Karpas-422 (cell line): Measurements from ENCODE around the gene BRAT1. TPM values are rescaled to one million over a fixed set of nuclear protein-coding genes. Genes with fewer than 3 reads are reported as not detected.

Experiments used
- DNase-seq: peaks from one replicate; pipeline ENCODE4 v3.0.0-alpha.2; 2015
- H2AFZ ChIP-seq: fragments of 200-600 bp; sonication (generic); 2 replicates; pipeline ENCODE4 v1.6.1; 2014; ENCODE audit warnings: antibody characterized with exemption, low read length, mixed read lengths
- H3K27ac ChIP-seq: fragments of 200-600 bp; sonication (generic); 2 replicates; pipeline ENCODE4 v1.5.1; 2014; ENCODE audit warnings: mild to moderate bottlenecking, low read length, moderate library complexity
- H3K27me3 ChIP-seq: fragments of 200-600 bp; sonication (generic); 2 replicates; pipeline ENCODE4 v1.6.1; 2014; ENCODE audit warnings: low read length, mixed read lengths
- H3K36me3 ChIP-seq: fragments of 200-600 bp; sonication (generic); 2 replicates; pipeline ENCODE4 v1.6.1; 2014; ENCODE audit warnings: low read length, mixed read lengths; ENCODE audit not compliant: insufficient read depth
- H3K4me1 ChIP-seq: fragments of 200-600 bp; sonication (generic); 2 replicates; pipeline ENCODE4 v1.6.1; 2014; ENCODE audit warnings: mild to moderate bottlenecking, low read length, mixed read lengths
- H3K4me2 ChIP-seq: fragments of 200-600 bp; sonication (generic); 2 replicates; pipeline ENCODE4 v1.6.1; 2014; ENCODE audit warnings: low read length, low read depth, mild to moderate bottlenecking; ENCODE audit not compliant: poor library complexity, severe bottlenecking
- H3K4me3 ChIP-seq: fragments of 200-600 bp; sonication (generic); 2 replicates; pipeline ENCODE4 v1.5.1; 2014; ENCODE audit warnings: mild to moderate bottlenecking, antibody characterized with exemption, low read length, mixed read lengths
- H3K79me2 ChIP-seq: fragments of 200-600 bp; sonication (generic); 2 replicates; pipeline ENCODE4 v1.6.1; 2014; ENCODE audit warnings: mild to moderate bottlenecking, low read length, mixed read lengths
- H3K9ac ChIP-seq: fragments of 200-600 bp; sonication (generic); 2 replicates; pipeline ENCODE4 v1.6.0; 2014; ENCODE audit warnings: low read length
- H3K9me2 ChIP-seq: fragments of 200-600 bp; sonication (generic), shearing (Covaris generic); replicated peaks from 2 replicates; pipeline ENCODE4 v1.6.0; 2014; ENCODE audit warnings: mild to moderate bottlenecking, low read length, moderate library complexity; ENCODE audit not compliant: insufficient read depth
- H3K9me3 ChIP-seq: fragments of 300-700, 200-600 bp; sonication (generic); 2 replicates; pipeline ENCODE4 v1.6.1; 2014; ENCODE audit warnings: low read length, mixed read lengths
- H4K20me1 ChIP-seq: fragments of 200-600 bp; sonication (generic); 2 replicates; pipeline ENCODE4 v1.6.1; 2014; ENCODE audit warnings: mild to moderate bottlenecking, antibody characterized with exemption, low read length, low read depth; ENCODE audit not compliant: insufficient read depth
- total RNA-seq: library from RNA; depleted of rRNA; stranded (reverse); fragments of >200 nt; shearing (Covaris generic); gene quantifications from 2 replicates; pipeline ENCODE4 v1.2.3, GENCODE V29; 2014; ENCODE audit warnings: low replicate concordance

The BRAT1 gene
- total RNA-seq, 1 experiment from 2014 or later, result 10.5 TPM

GRCh38 chr7:2577914-2578680 is 22.8 kb upstream of the BRAT1 start:
- Histone ChIP-seq H2AFZ (no peak overlapping the region), H3K79me2 (no peaks in the 10 kb centered on the region), H3K4me2 (no peak overlapping the region), H3K36me3 (no peaks in the 10 kb centered on the region), H3K27ac (no peak overlapping the region), H3K9ac (no peak overlapping the region), H3K4me3 (no peak overlapping the region), H3K9me3 (no peaks in the 10 kb centered on the region), H3K9me2 (no peaks in the 10 kb centered on the region), H3K4me1 (no peaks in the 10 kb centered on the region), H4K20me1 (no peaks in the 10 kb centered on the region), H3K27me3 (no peaks in the 10 kb centered on the region)
- no peak for DNase-seq

DNA sequence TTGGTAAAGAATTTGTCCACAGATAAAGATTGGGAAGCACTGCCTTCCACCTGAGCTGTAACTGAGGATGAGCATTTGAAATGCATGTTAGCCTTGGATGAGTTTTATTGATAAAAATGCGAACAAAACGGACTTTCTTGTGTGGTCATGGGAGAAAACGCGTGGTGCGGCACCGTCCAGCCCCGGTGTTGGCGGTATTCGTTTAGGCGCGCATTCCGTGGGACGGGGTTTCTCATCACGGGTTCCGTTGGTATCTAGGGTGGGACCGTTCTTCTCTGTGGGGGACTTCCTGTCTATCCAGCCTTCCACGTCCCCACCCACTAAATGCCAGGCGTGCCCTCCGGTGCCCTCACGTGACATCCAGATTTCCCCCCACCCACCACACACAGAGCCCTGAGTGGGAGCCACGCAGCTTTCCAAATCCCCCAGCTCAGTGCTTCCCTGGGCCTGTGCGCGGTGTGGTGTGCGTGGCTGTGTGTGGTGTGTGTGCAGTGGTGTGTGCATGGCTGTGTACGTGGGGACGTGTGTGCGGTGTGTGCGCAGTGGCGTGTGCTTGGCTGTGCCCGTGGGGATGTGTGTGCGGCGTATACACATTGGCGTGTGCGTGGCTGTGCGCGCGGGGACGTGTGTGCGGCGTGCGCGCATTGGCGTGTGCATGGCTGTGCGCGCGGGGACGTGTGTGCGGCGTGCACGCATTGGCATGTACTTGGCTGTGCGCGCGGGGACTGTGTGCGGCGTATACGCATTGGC is 21.6 kb upstream of the BRAT1 start:
- Histone ChIP-seq H3K27ac (no peak overlapping the region), H4K20me1 (no peaks in the 10 kb centered on the region), H3K27me3 (no peaks in the 10 kb centered on the region), H3K4me1 (no peaks in the 10 kb centered on the region), H3K4me2 (no peak overlapping the region), H3K36me3 (no peaks in the 10 kb centered on the region), H3K4me3 (no peak overlapping the region), H3K9me2 (no peaks in the 10 kb centered on the region), H3K9ac (no peak overlapping the region), H3K79me2 (no peaks in the 10 kb centered on the region), H3K9me3 (no peaks in the 10 kb centered on the region), H2AFZ (no peak overlapping the region)
- no peak for DNase-seq

GRCh38 chr7:2575733-2576340 is 20.5 kb upstream of the BRAT1 start:
- Histone ChIP-seq H3K9me3 (no peaks in the 10 kb centered on the region), H3K79me2 (no peaks in the 10 kb centered on the region), H3K36me3 (no peaks in the 10 kb centered on the region), H3K27ac (no peak overlapping the region), H4K20me1 (no peaks in the 10 kb centered on the region), H3K9me2 (no peaks in the 10 kb centered on the region), H3K4me1 (no peaks in the 10 kb centered on the region), H3K27me3 (no peaks in the 10 kb centered on the region), H2AFZ (no peak overlapping the region), H3K4me3 (no peak overlapping the region), H3K9ac (no peak overlapping the region), H3K4me2 (no peak overlapping the region)
- no peak for DNase-seq

DNA sequence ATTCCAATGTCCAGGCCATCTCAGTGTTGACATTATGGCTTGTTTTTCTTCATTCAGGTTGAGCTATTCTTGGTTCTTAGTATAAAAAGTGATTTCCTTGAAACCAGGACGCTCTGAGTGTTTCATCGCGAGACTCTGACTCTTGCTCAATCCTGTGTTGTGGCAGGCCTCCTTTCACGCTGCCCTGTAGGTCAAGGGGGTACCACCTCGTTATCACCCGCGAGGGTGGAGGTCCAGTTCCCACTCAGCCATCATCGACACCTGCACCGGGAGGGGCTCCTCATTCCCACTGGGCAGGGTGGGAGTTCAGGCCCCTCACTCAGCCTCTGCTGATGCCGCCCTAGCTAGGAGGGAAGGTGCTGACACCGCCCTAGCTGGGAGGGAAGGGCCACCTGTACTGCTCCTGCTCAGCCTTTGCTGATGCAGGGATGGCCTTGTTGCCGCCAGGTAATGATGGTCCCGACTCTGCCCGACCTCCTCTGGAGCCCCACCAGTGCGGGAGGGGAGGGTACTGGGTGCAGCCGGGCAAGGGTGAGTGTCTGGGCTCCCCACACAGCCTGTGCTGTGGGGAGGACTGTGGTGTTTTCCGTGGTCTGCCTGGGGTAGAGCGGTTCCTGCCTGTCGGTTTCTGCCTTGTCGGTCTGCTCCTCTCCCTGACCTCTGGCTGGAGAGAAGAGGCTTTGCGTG is 19.9 kb upstream of the BRAT1 start:
- no peak overlapping the region for H3K9ac ChIP-seq
- H3K27ac ChIP-seq, result no peak overlapping the region
- H3K27me3 ChIP-seq, result no peaks in the 10 kb centered on the region
- no peaks in the 10 kb centered on the region for H3K79me2 ChIP-seq
- H4K20me1 ChIP-seq, result no peaks in the 10 kb centered on the region
- H3K4me1 ChIP-seq, result no peaks in the 10 kb centered on the region
- DNase-seq, result no peak
- no peaks in the 10 kb centered on the region for H3K9me3 ChIP-seq
- H3K4me3 ChIP-seq, result no peak overlapping the region
- H2AFZ ChIP-seq, result no peak overlapping the region
- no peak overlapping the region for H3K4me2 ChIP-seq
- H3K9me2 ChIP-seq, result no peaks in the 10 kb centered on the region
- no peaks in the 10 kb centered on the region for H3K36me3 ChIP-seq

- no peaks in the 10 kb centered on the region for H4K20me1 ChIP-seq
- H2AFZ ChIP-seq, result no peak overlapping the region
- no peaks in the 10 kb centered on the region for H3K27me3 ChIP-seq
- H3K27ac ChIP-seq, result no peak overlapping the region
- H3K4me3 ChIP-seq, result no peak overlapping the region
- no peak overlapping the region for H3K9ac ChIP-seq
- no peaks in the 10 kb centered on the region for H3K9me3 ChIP-seq
- no peak overlapping the region for H3K4me2 ChIP-seq
- no peak for DNase-seq
- no peaks in the 10 kb centered on the region for H3K4me1 ChIP-seq
- H3K36me3 ChIP-seq, result no peaks in the 10 kb centered on the region
- H3K9me2 ChIP-seq, result no peaks in the 10 kb centered on the region
- no peaks in the 10 kb centered on the region for H3K79me2 ChIP-seq
These were observed 18.4 kb upstream of the BRAT1 start for GRCh38 chr7:2573761-2574160.

- no peak overlapping the region for H3K9ac ChIP-seq
- no peak overlapping the region for H3K4me2 ChIP-seq
- no peak for DNase-seq
These were observed 16.9 kb upstream of the BRAT1 start for GRCh38 chr7:2572101-2572842.

DNA sequence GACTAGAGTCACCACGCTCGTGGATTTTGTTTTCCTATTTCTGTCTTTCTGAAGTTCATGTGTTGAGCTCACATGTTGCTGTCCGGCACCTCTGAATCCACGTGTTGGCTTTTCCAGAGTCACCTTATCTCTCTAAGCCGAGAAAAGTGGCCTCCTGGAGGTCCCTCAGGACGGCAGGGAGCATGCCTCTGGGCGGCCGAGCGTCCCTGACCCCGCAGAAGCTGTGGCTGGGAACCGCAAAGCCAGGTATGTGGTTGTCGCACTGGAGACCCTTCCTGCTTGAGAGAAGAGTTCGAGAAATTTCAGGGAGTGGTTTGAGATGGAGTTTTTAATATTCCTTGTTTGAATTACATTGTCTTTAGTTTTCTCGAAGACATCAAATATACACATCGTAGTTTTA is 16.1 kb upstream of the BRAT1 start:
- no peak overlapping the region for H2AFZ ChIP-seq
- H3K27me3 ChIP-seq, result no peaks in the 10 kb centered on the region
- no peaks in the 10 kb centered on the region for H4K20me1 ChIP-seq
- no peak for DNase-seq
- no peak overlapping the region for H3K27ac ChIP-seq
- no peak overlapping the region for H3K4me3 ChIP-seq
- no peaks in the 10 kb centered on the region for H3K9me3 ChIP-seq
- H3K4me1 ChIP-seq, result peaks cover 8% of the 10 kb centered on the region; the same call in 1 of the 2 replicates
- H3K79me2 ChIP-seq, result no peaks in the 10 kb centered on the region
- no peaks in the 10 kb centered on the region for H3K36me3 ChIP-seq
- no peak overlapping the region for H3K4me2 ChIP-seq
- no peak overlapping the region for H3K9ac ChIP-seq
- no peaks in the 10 kb centered on the region for H3K9me2 ChIP-seq

More at GRCh38 chr7:2572101-2572842, 16.9 kb upstream of the BRAT1 start:
- H3K36me3 ChIP-seq, result no peaks in the 10 kb centered on the region
- H3K4me3 ChIP-seq, result no peak overlapping the region
- H3K9me2 ChIP-seq, result no peaks in the 10 kb centered on the region
- no peak overlapping the region for H3K27ac ChIP-seq
- H2AFZ ChIP-seq, result no peak overlapping the region
- H3K4me1 ChIP-seq, result peaks cover 2% of the 10 kb centered on the region; the same call in 1 of the 2 replicates
- no peaks in the 10 kb centered on the region for H3K79me2 ChIP-seq
- no peaks in the 10 kb centered on the region for H4K20me1 ChIP-seq
- H3K9me3 ChIP-seq, result no peaks in the 10 kb centered on the region
- H3K27me3 ChIP-seq, result no peaks in the 10 kb centered on the region
